NCI-H146 treated with DMSO at 0.1 percent for 48 hours (cell line): ENCODE data around the gene PLXNA1.
A peak's percentile ranks its signal among the peaks of the same experiment; 100 is the strongest.

Experiments
- DNase-seq: peaks from one replicate; lab custom pipeline; 2025; ENCODE audit not compliant: unreplicated experiment; lab: John Stamatoyannopoulos, UW

PLXNA1 gene

DNA sequence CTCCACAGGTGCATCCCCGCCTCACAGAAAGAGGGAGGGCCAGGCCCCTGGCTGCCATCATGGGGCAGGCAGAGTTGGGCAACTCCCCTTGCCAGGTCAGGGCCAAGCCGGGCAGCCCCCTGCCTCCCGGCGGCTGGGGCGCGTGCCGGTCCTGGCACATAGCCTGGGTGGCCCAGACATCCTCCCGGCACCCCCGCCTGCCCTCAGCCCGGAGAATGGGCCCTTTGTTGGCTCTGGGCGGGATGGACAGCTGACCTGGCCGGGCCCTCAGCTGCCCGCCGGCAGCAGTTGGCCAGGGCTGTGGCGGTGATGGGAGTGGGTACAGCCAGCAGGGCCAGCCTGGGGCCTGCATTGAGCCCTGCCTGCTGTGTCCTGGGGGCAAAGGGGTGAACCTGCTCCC is 16.5 kb downstream of the PLXNA1 start:
- DNase-seq = no peak

GRCh38 chr3:127000119-127000518 is 17.2 kb downstream of the PLXNA1 start:
- no peak for DNase-seq

- no peak for DNase-seq
These were observed 17.8 kb downstream of the PLXNA1 start for GRCh38 chr3:127000761-127001160.

DNA sequence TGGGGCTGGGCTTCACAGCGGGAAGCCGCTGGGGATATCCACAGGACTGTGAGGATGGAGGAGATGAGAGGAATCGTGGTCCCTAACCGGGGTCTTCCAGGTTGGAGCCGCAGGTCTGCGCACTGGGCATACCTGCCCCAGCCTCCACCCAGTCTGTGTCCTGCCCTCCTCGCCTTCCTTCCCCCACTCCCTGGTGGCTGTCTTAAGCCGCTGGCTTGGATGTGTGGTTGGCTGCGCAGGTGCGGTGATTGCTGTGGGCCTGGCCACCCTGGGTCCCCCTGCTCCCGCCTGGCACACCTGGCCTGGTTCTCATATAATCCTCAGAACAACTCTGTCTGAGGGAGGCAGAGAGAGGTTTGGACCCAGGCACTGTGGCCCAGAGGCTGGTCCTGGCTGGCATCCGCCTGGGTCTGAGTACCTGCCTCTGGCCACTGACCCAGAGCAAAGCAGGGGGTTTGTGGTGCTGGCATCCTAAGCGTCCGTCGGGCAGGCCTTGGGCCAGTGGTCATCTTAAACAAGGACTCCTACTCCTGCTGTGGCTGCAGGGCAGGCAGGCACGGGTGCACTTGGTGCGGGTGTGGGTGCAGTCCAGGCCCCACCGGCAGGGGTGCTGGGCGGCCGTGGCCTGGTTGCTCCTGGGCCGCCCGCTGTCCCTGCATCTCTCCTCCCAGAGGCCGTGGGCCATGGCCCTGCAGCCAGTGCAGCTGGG is 18.7 kb downstream of the PLXNA1 start:
- DNase-seq = no peak

- DNase-seq = no peak
These were observed 19.6 kb downstream of the PLXNA1 start for GRCh38 chr3:127002195-127003174.

- no peak for DNase-seq
These were observed 20.2 kb downstream of the PLXNA1 start for GRCh38 chr3:127003175-127003555.

DNA sequence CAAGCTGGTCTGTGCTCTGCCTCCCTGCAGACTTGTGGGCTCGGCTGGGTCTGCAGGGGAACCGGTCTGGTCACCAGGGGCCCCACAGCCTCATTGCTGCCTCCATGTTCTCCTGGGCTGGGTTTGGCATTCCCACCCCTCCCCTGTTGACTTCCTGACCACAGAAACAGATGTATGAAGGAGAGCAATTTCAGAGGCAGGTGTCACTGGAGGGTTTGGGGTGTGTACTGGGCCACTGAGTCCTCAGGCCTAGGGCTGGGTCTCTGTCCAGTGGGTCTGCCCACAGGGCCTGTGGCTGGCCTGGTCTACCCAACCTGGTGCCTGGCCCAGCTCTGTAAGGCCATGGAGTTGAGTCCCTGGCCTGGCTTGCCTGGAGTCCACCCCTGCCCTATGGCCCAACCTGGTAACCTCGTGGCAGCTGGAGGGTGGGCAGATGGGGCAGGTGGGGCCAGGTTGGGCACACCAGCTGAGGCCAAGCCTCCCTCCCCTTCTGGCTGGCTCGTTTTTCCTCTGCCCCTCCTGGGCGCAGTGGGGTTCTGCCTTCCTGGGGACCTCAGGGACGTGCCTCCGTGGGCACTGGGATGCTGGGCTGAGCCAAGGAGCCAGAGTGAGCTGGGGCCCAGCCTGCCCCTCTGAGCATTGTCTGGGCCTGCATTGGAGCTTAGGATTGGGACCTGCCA is 20.8 kb downstream of the PLXNA1 start:
- no peak for DNase-seq

GRCh38 chr3:127004641-127005397 is 21.9 kb downstream of the PLXNA1 start:
- DNase-seq = no peak

DNA sequence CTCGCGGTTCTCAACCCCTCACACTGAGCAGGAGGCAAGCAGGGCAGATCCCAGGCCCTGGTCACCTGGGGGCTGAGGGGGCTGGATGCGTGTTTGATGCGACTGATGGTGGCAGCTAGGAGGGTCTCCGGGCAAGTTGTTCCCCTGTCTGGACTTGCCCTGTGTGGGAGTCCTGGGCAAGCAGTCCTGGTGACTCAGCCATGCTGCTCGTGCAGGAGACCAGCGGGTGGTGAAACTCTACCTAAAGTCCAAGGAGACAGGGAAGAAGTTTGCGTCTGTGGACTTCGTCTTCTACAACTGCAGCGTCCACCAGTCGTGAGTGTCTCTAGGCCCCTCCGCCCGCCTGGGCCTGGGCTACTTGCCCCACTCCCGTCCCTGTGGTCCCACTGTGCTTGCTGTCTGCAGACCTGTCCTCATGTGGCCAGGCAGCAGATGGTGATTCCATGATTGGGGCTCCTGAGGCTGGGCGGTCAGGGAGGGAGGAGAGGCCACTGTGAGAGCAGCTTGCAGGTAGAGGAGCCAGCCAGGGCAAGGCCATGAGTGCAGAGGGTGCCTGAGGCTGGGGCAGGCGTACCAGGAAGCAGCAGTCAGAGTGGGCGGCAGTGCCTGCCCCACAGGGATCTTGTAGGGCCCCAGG is 23.1 kb downstream of the PLXNA1 start:
- DNase-seq = no peak

DNA sequence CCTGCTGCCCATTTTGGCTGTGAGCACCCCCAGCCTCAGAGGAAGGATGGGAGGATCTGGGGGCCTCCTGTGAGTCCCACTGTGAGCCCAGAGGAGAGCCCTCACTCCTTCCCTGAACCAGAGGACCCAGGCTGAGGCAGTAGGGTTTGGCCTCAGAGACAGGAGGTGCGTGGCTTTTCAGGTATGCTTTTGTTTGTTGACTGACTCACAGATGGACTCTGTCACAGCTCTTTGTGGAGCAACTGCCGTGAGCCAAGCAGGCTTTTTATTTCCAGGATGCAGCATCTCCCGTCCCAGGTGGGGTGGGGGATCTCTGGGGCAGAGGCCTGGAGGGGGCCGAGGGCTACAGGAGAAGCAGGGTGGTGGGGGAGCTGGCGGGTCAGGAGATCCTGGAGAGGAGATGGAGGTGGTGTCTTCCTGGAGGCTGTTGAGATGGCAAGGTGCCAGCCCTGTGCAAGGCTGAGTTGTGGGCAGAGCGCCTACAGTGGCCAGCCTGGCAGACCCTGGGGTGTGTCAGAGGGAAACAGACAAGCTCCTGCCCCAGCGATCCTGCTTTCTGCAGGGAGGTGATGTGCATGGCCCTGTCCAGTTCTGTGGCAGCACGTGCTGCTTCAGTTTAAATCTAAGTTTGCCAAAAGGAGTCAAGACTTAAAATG is 24.0 kb downstream of the PLXNA1 start:
- DNase-seq = no peak

GRCh38 chr3:127008236-127008635 is 25.3 kb downstream of the PLXNA1 start:
- DNase-seq = peak; percentile 65

GRCh38 chr3:127009531-127009930 is 26.6 kb downstream of the PLXNA1 start:
- DNase-seq = no peak

DNA sequence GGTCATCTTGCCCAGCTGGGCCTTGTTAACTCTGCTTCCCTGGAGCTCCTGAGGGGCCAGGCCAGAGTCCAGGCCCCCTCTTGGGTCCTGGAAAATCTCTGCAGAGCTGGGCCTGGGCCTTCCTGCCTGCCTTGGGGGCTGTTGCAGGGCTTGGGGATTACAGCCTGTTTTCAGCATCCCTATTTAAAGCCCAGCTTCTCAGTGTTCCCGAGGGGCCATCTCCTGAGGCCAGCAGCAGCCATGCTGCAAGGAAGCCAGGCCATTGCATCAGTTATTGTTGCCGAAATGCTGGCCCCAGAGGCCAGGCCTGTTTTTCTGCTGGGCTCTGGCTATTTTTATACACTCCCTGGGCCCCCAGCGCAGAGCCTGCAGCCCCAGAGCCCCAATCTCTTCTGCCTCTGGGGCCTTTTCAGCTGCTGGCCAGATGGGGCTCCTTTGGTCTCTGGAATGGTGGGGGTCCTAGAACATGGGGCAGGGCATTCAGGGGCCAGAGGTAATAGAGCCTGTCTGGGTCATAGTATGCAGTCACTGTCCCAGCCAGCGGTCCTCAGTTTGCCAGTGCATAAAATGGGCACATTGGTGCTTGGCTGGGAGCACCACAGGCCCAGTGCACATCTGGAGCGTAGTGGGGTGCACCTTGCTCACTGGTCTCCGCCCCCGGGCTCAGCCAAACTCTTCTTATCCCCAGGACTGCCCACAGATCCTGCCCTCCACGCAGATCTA is 28.5 kb downstream of the PLXNA1 start:
- DNase-seq = no peak

GRCh38 chr3:127012091-127012490 is 29.2 kb downstream of the PLXNA1 start:
- DNase-seq = no peak

DNA sequence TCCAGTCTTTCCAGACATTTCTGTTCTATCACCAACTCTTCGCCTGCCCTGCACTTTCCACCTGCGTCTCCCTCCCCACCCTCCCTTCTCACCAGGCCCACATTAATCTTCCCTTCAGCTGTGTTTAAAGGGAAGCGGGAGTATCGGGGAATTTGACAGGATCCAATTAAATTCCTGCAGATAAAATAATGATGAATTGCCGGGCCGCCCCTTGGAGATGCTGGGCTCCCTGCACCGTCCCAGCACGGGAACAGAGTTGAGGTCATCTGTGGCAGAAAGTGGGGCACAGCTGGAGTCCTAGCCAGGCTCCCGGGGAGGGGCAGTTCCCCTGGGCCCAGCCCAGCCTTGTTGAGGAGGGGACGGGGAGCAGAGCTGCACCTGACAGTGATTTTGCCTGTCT is 30.3 kb downstream of the PLXNA1 start:
- DNase-seq = no peak

GRCh38 chr3:127013758-127014535 is 31.0 kb downstream of the PLXNA1 start:
- no peak for DNase-seq

DNA sequence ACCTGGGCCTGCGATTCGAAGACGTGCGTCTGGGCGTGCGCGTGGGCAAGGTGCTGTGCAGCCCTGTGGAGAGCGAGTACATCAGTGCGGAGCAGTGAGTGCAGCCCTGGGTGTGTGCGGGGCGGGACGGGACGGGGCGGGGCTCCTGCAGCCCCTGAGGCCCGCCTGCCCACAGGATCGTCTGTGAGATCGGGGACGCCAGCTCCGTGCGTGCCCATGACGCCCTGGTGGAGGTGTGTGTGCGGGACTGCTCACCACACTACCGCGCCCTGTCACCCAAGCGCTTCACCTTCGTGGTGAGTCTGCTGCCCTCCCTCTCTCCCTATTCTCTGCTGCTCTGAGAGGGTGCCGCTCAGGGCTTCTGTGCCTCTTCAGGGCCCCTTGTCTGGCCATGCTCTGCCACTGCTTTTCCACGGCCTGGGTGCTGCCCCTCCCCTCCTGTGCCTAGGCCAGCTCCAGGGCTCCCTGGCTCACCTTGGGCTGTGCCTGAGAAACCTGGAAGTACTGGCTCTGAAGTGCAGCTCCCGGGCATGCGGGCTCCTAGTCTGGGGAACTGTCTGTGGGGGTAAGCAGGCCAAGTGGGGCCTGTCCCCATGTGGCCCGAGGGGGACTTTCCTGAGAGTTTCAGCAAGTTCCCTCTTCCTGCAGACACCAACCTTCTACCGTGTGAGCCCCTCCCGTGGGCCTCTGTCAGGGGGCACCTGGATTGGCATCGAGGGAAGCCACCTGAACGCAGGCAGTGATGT is 31.8 kb downstream of the PLXNA1 start:
- DNase-seq = no peak
